T-helper 1 cell treated with Interleukin-12 subunit alpha and Interleukin-12 subunit beta and Interleukin-4 antibody, amounts not matched to agents 30 ng/mL and 1 ng/mL, for 36 hours (primary cell): ENCODE measurements around the gene ABCB8. TPM values are rescaled to one million over a fixed set of nuclear protein-coding genes. Genes with fewer than 3 reads are reported as not detected.

Experiments
- intact Hi-C: fragments of 100-400 bp; cut with micrococcal nuclease; formaldehyde crosslinking; loops from one replicate; pipeline ENCODE4 v1.15.1; 2024
- total RNA-seq: library from RNA; stranded (reverse); gene quantifications from 2 replicates; pipeline ENCODE4 v1.2.3, GENCODE V29; 2022

Gene ABCB8
- total RNA-seq, 1 donor from 2014 or later: 53.8 TPM

DNA sequence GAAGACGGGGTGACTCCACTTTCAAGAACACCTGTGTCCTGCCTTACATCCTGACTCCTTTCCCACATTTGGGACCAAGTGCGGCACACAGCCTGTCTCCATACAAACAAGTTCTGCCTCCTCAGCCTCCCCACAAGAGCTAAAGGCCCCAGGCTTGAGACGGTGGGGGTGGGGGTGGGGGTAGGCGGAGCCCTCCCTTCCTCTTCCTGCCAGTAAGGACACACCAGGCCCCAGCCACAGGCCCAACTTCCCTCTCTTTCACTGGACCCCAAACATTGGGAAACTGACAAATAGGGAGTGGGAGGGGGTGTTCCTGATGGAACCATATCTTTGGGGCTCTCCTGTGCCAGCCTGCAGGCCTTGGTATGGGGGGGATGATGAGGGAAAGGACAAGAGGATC, 24.8 kb downstream of the ABCB8 start:
- intact Hi-C loops: no loop called here

DNA sequence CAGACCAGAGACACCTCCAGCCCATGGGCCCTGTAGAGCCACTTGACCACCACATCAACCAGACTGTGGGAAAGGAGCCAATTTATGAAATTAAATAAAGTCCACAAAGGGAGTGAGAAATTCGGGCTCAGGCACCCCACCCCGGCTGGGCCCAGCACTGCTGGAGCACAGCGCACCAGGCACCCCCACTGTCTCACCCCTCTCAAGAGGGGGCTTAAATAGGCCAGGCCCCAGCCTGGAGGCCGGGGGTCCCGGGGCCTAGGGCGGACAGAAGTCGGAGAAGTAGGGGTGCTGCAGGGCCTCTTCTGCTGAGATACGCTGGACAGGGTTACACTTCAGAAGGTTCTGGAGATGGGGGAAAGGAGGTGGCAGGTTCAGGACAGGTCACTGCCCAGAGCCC, 25.5 kb downstream of the ABCB8 start:
- intact Hi-C loops: no loop called here

DNA sequence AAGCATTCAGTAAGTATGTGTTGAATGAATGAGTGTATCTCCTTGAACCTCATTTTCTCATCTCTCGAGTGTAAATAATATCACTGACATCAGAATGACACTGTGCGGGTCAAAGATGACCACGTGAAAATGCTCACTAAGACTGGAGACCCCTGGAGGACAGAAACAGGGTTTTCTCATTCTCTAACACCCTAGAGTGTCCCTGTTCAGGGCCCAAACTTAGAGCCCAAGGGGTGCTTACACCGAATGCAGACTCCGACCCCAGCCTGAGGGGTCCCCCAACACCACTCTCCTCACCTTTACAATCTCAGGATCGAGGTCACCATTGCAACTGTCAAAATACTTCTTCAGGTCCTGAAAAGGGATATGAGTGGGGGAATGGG, 28.0 kb downstream of the ABCB8 start:
- intact Hi-C loops: loop anchor here (5.0 kb wide), 1 partner anchor 1929 kb away; the partner anchor contains the start of gene ZNF425

DNA sequence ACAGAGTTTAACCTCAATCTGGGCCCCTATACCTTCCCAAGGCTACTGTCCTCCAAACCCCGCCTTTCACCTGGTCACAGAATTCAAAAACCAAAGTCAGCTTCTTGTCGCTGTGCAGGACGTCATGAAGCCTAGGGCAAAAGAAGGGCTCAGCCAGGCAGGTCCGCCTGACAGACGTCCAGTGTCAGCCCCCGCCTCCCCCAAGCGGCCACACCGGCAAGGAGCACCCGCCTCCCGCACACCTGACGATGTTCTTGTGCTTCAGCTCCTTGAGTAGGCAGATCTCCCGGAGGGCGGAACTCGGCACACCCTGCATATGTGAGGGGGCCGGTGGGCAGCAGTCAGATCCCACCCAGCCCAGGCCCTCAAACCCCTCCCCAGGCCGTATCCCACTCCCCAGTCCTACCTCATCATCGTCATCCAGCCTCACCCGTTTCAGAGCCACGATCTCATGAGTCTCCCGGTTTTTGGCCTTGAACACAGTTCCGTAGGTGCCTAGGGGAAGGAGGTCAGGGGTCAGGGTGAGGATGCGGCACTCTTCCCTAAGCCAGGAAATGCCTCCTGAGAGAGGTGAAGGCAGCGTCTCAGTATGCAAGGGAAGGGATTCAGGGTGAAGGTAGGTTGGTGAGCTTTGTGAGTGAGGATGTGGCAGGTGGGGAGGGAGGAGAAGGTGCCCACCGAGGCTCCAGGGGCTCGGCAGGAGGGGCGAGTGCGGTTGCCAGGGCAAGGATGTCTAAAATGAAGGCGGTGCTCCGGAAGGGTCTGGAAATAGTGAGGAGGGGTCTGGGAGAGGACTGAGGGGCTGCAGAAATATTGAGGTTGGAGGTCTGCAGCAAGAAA, 28.6 kb downstream of the ABCB8 start:
- intact Hi-C loops: loop anchor here (5.0 kb wide), 1 partner anchor 1930 kb away; the partner anchor contains the start of gene ZNF425

DNA sequence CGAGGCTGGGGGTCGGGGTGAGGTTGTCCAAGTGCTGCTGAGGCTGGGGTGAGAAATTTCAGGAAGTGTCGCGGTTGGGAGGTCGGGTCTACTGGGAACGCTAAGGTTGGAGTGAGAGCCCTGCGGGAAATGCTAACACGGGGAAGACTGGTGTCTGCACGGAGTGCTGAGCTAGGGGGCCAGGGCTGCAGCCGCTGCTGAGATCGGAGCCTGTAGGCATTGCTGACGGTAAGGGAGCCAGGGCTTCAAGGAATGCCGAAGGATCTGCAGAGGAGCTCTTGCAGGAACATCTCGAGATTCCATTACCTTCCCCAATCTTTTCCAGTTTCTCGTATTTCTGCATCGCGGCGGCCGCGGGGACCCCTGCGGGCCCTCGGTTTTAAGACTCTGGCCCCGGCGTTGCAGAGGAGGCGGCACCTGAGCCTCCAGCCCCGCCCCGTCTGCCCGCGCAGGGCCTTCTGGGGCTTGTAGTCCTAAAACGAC, 29.3 kb downstream of the ABCB8 start, which contains the start of gene CDK5:
Gene CDK5, minus strand, starts transcription at position 392 of the 483 bp plus-strand sequence. Its CDS starts 49 bp downstream, at position 343.
- intact Hi-C loops: loop anchor here (5.0 kb wide), 1 partner anchor 1930 kb away; the partner anchor contains the start of gene ZNF425

DNA sequence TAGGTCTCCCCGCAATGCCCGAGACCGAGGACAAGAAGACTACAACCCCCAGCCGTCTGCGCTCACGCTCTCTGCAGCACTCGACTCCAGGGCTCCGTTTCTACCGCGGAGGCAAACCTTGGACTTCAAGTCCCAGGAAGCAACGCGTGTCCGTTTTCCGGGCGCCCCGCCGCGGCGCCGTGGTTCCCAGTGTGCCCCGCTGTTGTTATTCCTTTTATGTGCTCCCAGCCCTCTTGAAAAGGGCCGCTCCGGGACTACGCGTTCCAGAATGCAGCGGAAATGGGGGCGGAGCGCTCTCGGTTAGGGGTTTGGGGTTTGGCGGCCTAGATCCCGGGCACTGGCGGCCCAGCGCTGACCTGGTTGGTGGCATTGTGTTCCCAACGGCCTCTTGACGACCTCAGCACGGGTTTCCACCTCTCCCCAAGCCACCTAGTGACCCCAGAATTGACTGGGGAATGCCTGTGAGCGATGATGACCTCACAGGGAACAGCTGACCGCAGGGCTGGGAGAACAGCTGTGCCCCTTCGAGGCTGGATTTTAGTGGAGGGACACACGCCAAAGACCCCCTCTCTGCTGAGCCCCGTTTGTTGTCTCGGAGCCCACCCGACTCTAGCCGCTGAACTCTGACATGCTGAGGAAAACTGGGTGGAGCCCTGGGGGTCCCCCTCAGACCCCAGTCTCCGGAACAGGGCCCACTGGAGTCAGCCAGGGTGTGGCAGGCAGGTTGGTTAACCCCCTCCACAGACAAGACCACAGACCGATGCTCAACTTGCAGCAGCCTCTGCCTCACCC, 29.9 kb downstream of the ABCB8 start:
- intact Hi-C loops: loop anchor here (1.0 to 5.0 kb wide), 13 partner anchors 22 to 1931 kb away; partner anchors contain the start of genes ABCB8, ABCF2, ACTR3C and CHPF2

DNA sequence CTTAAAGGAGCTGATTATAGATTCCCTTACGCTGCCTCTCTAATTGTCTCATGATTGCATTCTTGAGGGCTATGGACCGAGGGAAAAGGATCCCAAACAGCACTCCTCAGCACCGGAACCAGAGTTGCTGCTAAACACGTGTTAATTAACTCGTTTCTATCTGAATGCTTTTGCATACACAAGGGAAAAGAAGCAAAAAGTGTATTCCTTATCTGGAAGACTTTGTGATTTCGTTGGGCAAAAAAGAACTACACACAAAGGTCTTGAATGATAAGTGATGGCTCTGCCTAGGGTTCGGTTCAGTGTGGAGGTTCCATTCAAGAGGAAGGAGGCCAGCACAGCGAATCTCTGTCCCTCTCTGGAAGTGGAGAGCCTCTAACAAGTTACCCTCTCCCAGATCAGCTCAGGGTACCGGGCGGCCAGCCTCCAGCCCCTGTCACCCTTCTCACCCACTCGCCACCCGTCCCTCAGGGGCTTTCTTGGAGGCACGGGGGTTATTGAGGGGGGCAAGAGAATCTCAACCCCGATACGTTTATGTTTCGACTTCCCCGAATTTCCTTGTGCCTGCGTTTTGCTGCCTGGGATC, 30.6 kb downstream of the ABCB8 start:
- intact Hi-C loops: loop anchor here (1.0 to 5.0 kb wide), 13 partner anchors 21 to 1932 kb away; partner anchors contain the start of genes ABCB8, ABCF2, ACTR3C and CHPF2

DNA sequence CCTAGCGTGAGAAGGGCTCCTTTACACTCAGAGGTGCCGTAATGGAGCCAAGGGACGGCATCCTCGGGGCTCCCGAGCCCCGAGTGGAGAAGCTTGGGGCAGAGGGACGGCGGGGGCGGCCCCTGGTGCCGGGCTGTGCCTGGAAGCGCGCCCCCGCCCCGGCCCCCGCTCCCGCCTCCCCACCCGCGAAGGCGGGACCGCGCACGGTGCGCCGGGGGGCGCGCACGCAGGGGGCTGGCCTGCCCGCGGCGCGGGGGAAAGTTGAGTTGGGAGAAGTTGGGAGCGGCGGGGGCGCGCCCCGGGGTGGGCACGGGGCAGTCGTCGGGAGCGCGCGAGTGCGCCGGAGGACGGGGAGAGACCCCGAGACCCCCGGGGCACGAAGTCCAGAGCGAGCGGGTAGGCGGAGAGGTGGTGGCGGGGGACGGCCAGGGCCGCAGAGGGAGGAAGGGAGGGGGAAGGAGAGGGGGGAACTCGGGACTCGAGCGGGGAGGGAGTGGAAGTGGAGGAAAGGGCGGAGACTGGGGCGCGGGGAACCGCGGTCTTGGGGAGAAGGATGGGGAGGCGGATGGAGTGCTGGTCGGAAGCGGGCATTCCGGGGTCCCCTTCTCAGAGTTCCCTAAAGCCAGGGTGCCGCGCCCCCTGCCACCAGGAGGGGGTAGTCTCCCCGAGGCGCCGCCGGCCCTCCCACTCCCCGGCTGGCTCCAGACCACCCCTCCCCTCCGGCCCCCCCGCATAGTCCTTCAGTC, 31.3 kb downstream of the ABCB8 start, which contains the start of gene SLC4A2:
Gene SLC4A2, plus strand, starts transcription at position 223 of the 746 bp plus-strand sequence. CDS start 2,399 bp downstream, outside the sequence.
- intact Hi-C loops: loop anchor here (2.0 to 5.0 kb wide), 3 partner anchors 291 to 1932 kb away; partner anchors contain the start of genes ACTR3C, LRRC61 and ZNF425

DNA sequence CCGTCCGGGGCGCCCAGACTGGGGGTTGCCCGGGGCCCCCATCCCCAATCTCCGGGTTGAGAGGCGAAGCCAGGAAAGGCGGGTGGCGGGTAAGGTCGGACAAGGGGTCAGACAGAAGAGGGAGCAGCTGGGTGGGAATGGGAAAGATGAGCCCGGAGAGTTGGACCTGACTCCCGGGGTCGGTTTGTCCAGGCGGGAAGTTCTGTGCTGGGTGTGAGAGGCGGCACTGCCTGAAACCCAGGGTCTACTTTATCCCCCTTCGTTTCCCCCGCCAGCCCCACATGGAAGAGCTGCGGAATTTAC, 31.8 kb downstream of the ABCB8 start:
- intact Hi-C loops: no loop called here

DNA sequence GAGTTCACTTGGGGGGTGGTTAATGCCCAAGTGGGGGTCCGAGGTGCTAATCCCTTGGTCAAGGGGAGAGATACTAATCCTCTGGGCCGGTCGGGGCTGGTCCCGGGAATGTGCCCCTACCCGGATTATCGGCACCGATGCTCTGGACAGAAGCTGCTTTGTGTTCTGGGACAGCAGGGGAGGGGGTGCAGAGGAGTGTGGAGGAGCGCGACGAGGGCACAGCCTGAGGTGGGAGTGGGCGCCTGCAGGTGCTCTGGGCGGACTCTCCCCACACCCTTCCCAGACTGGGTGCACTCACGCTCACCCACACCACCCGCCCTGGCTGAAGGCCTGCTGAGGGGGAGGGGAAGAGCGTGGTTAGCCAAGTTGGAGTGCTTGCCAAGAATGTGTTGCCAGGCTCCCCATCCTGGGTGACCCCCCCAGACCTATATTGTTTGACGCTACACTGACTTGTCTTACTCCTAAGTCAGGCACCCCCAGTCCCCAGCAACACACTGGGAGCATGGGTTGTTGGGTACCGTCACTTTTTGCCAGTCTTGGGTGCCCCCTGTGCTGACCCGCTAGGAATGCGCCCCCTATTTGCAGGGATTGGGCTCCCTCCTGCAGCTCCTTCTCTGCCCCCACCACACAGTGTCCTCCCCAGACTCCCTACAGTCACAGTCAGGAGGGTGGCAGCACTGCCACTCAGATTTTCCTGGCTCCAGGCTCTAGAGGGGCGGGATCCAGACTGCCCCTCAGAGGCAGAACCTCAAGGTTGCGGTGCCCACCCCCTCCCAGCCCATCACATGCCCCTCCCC, 32.4 kb downstream of the ABCB8 start:
- intact Hi-C loops: no loop called here

DNA sequence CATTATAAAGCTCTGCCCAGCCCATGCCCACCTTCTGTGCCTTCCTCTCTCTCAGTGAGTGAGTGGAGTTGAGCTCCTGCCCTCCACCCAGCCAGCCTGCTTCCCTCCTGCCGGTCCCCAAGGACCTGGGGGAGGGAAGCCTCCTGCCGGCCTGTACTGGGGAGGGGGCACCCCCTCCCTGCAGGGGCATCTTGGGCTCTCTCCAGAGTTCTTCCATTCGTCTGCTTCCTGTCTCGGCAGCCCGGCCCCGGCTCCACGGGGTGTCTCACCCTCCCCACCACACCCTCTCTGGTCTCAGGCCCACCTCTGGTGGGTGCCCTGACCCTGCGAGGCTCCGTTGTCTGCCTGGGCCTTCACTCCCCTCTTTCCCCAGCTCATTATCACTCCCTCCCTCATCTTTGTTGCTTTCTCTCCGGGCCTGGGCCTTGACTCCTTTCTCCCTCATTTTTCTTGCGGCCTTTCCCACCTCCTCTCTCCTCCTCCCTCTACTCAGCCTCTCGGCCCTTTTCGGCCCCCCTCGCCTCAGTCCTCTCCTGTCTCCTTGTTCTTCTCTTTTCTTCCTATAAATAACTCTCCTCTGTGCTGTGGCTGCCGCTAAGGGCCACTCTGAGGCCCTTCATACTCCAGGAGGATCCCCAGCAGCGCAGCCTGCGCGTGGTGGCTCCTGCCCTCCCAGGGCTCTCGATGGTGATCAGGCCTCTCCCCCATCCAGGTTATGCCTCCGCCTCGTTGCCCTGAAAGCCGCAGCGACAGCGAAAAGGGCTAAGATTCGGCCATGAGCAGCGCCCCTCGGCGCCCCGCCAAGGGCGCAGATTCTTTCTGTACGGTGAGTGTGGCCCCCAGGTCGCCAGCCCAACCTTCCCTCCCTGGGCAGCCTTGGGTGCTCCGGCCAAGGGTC, 33.2 kb downstream of the ABCB8 start:
- intact Hi-C loops: no loop called here

DNA sequence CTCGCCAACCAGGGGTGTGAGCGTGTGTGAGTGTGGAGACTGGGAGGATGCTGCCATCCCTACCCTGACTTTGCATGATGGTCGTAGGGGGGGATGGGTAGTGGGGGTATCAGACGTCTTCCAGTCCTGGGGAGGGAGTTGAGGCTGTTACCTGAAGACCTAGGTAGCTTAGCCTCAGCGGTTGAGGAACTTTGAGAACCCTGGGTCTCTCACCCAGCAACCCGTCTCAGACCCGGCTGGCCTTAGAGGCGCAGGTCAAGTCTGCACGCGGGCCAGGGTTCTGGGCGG, 33.8 kb downstream of the ABCB8 start:
- intact Hi-C loops: no loop called here

DNA sequence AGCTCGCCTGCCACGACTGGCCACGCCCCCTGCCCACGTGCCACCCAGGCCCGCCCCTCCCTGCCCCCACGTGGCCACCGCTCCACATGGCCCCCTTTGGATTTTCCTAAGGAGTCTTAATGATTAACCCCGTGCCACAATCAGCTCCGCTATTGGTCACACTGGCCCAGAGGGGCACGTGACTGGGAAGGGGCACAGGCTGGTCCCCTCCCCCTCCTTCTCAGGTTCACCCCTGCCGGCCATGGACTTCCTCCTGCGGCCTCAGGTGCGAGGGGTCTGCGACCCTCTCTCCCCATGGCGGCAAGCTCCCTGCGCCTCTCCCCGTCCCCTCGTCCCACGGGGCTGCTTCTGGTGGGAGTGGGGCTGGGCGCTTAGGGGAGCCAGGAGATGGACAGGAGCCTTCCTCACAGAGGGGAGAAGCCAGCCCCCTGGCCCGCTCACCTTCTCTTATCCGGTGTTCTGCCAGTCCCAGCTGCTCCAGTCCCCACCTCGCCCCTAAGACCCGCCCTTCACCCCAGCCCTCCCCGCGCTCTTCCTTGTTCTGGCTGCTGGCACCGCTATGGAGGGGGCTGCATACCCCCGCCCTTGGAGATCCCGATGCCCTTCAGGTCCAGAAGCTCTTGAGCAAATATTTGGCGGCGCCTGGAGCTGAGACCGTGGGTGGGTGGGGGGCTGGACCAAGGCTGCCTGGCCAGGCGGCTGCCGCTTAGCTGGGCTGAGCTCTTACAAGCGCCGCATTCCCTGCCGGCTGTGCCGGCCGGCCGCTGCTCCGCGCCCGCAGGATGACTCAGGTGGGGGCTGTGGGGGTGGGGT, 34.4 kb downstream of the ABCB8 start:
- intact Hi-C loops: no loop called here

DNA sequence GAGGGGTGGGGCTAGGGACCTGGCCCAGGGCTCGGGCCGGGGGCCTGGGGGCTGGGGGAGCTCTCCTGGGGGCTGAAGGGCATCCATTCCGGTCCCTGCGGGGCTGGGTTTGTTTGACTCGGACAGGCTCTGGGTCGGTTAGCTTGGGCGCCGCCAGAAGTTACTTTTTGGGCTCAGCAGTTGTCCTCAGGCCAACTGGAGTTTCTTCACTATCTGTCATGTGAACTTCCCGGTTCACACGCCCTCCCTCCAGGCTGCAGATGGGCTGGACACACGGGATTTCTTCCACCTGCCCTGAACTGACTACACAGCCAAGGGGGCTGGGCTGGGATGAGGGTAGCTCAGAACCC, 34.9 kb downstream of the ABCB8 start:
- intact Hi-C loops: no loop called here

DNA sequence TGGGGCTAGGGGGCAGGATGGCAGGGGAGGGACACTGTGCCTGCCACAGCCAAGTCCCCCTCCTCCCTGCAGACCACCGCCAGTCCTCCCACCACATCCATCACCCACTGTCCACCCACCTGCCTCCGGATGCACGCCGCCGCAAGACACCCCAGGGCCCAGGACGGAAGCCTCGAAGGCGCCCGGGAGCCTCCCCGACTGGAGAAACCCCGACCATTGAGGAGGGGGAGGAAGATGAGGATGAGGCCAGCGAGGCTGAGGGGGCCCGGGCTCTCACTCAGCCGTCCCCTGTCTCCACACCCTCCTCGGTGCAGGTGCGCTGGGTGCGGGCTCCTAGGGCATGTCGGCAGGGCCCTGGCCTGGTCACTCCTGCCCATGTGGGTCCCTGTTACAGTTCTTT, 36.2 kb downstream of the ABCB8 start:
- intact Hi-C loops: no loop called here

DNA sequence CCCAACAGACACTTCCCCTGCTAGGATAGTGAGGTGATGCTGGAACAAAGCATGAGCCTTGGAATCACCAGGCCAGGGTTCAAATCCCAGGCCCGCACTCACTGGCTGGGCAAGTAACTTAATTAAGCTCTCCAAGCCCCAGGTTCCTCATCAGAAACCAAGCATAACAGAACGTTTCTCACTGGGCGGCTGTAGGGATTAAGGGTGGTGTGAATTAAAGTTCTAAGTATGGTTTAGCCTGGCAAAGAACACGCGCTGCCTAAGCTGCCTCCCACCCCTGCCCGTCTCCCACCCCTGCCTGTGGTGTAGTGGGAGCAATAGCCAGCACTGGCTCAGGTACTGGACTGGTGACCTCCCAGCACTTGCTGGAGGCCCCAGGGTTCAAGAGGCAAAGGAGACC, 36.7 kb downstream of the ABCB8 start:
- intact Hi-C loops: no loop called here

DNA sequence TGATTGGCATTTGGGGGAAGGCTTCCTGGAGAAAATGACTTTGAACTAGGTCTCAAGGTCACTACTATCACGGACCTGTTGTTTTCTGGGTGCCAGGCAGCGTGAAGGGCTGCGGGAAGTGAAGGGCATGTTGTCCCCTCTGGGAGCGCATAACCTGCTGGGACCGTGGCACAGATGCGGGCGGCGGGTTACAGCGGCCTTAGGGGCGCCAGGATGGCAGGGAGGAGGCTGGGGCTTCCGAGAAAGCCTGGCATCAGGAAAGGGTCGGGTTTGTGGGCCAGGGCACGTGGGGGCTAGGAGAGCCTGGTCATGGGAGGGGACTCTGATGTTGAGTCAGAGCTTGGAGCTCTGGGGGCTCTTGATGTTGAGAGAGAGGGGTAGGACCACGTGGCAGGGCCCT, 37.3 kb downstream of the ABCB8 start:
- intact Hi-C loops: no loop called here

DNA sequence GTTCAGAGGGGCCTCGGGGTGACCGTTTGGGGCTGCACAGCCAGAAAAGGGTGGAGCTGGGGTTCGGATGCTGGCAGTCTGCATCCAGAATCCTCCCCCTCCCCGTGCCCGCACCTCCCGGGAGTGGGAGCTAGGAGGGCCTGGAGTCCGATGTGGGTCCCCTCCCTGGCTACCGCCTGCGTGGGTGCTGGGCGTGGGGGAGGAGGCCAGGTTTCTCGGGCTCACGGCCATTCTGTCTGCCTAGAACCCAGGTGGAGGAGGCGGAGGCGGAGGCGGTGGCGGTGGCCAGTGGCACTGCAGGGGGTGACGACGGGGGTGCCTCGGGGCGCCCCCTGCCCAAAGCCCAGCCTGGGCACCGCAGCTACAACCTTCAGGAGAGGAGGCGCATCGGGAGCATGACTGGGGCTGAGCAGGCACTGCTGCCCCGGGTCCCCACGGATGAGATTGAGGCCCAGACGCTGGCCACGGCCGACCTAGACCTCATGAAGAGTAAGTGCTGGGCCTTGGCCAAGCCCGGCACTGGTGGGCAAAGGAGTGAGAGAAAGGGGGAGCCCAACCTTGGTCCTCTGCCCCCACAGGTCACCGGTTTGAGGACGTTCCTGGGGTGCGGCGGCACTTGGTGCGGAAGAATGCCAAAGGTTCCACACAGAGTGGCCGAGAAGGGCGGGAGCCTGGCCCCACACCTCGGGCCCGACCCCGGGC, 38.2 kb downstream of the ABCB8 start:
- intact Hi-C loops: no loop called here
